H9 (cell line): ENCODE data around the gene IFNL2. TPM values are rescaled to one million over a fixed set of nuclear protein-coding genes. Genes with fewer than 3 reads are reported as not detected.
A peak's percentile ranks its signal among the peaks of the same experiment; 100 is the strongest.

Experiments
- DNase-seq: peaks from one replicate; pipeline ENCODE4 v3.0.0-alpha.2; 2017
- H2AFZ ChIP-seq: one replicate; pipeline ENCODE4 v1.6.1; 2013; ENCODE audit warnings: mild to moderate bottlenecking, low read length, control low read depth, moderate library complexity
- H2AK5ac ChIP-seq: 2 replicates; pipeline ENCODE4 v1.6.1; 2013; ENCODE audit warnings: low read length, control low read depth, mixed read lengths; ENCODE audit not compliant: insufficient read length
- H2BK120ac ChIP-seq: one replicate; pipeline ENCODE4 v1.6.1; 2013; ENCODE audit warnings: low read depth, mild to moderate bottlenecking, low read length, control low read depth, inconsistent platforms; ENCODE audit not compliant: poor library complexity, severe bottlenecking
- H2BK12ac ChIP-seq: 2 replicates; pipeline ENCODE4 v1.6.1; 2013; ENCODE audit warnings: low read length, control low read depth, mixed read lengths, low read depth; ENCODE audit not compliant: insufficient read length
- H2BK15ac ChIP-seq: 2 replicates; pipeline ENCODE4 v1.6.1; 2013; ENCODE audit warnings: low read depth, low read length, control low read depth
- H2BK20ac ChIP-seq: one replicate; pipeline ENCODE4 v1.6.1; 2013; ENCODE audit warnings: low read depth, mild to moderate bottlenecking, low read length, control low read depth, inconsistent platforms; ENCODE audit not compliant: poor library complexity, severe bottlenecking
- H2BK5ac ChIP-seq: 2 replicates; pipeline ENCODE4 v1.6.1; 2013; ENCODE audit warnings: low read length, control low read depth, mixed read lengths; ENCODE audit not compliant: insufficient read length
- H3K14ac ChIP-seq: 2 replicates; pipeline ENCODE4 v1.6.1; 2013; ENCODE audit warnings: low read length, control low read depth; ENCODE audit not compliant: insufficient read depth
- H3K18ac ChIP-seq: 2 replicates; pipeline ENCODE4 v1.6.1; 2013; ENCODE audit warnings: low read depth, mild to moderate bottlenecking, mixed read lengths, low read length, control low read depth; ENCODE audit not compliant: insufficient read length
- H3K23ac ChIP-seq: 2 replicates; pipeline ENCODE4 v1.6.1; 2013; ENCODE audit warnings: low read length, control low read depth, mixed read lengths, low read depth; ENCODE audit not compliant: insufficient read length
- H3K23me2 ChIP-seq: 2 replicates; pipeline ENCODE4 v1.6.1; 2013; ENCODE audit warnings: low read depth, mild to moderate bottlenecking, mixed read lengths, low read length, control low read depth; ENCODE audit not compliant: insufficient read length, poor library complexity, severe bottlenecking
- H3K27ac ChIP-seq: 2 replicates; pipeline ENCODE4 v1.5.1; 2013; ENCODE audit warnings: low read length, control low read depth, mixed read lengths, low read depth; ENCODE audit not compliant: insufficient read length
- H3K27me3 ChIP-seq: 2 replicates; pipeline ENCODE4 v1.6.1; 2013; ENCODE audit warnings: low read length, control low read depth, inconsistent platforms; ENCODE audit not compliant: insufficient read depth
- H3K4ac ChIP-seq: 2 replicates; pipeline ENCODE4 v1.6.1; 2013; ENCODE audit warnings: low read depth, mild to moderate bottlenecking, control low read depth, inconsistent platforms, low read length, moderate library complexity
- H3K4me1 ChIP-seq: 2 replicates; pipeline ENCODE4 v1.6.1; 2013; ENCODE audit warnings: low read length, control low read depth, inconsistent platforms; ENCODE audit not compliant: insufficient read depth
- H3K4me2 ChIP-seq: 2 replicates; pipeline ENCODE4 v1.6.1; 2013; ENCODE audit warnings: low read length, control low read depth, mixed read lengths; ENCODE audit not compliant: insufficient read length, insufficient read depth
- H3K56ac ChIP-seq: 2 replicates; pipeline ENCODE4 v1.6.1; 2013; ENCODE audit warnings: low read depth, mild to moderate bottlenecking, mixed read lengths, low read length, control low read depth; ENCODE audit not compliant: insufficient read length
- H3K79me1 ChIP-seq: 2 replicates; pipeline ENCODE4 v1.6.1; 2013; ENCODE audit warnings: low read depth, mild to moderate bottlenecking, moderate library complexity, low read length, control low read depth, inconsistent platforms; ENCODE audit not compliant: insufficient read depth, poor library complexity, severe bottlenecking
- H3K79me2 ChIP-seq: 2 replicates; pipeline ENCODE4 v1.6.1; 2013; ENCODE audit warnings: low read length, control low read depth, inconsistent platforms; ENCODE audit not compliant: insufficient read depth
- H3K9ac ChIP-seq: 2 replicates; pipeline ENCODE4 v1.6.1; 2013; ENCODE audit warnings: low read length, control low read depth, mixed read lengths; ENCODE audit not compliant: insufficient read length; ENCODE audit errors: extremely low read depth
- H3K9me3 ChIP-seq: one replicate; pipeline ENCODE4 v1.6.1; 2013; ENCODE audit warnings: low read depth, low read length, inconsistent platforms; ENCODE audit not compliant: control insufficient read depth
- H3T11ph ChIP-seq: one replicate; pipeline ENCODE4 v1.6.1; 2013; ENCODE audit warnings: mild to moderate bottlenecking, low read length, control low read depth, inconsistent platforms
- H4K20me1 ChIP-seq: one replicate; pipeline ENCODE4 v1.6.1; 2013; ENCODE audit not compliant: control insufficient read depth, insufficient read length, insufficient read depth
- H4K5ac ChIP-seq: 2 replicates; pipeline ENCODE4 v1.6.1; 2013; ENCODE audit warnings: low read depth, mild to moderate bottlenecking, mixed read lengths, low read length, control low read depth; ENCODE audit not compliant: insufficient read length
- H4K8ac ChIP-seq: replicated peaks from 2 replicates; pipeline ENCODE4 v1.6.1; 2013; ENCODE audit warnings: low read length, control low read depth, mixed read lengths, low read depth; ENCODE audit not compliant: insufficient read length
- H4K91ac ChIP-seq: 2 replicates; pipeline ENCODE4 v1.6.1; 2013; ENCODE audit warnings: low read depth, mild to moderate bottlenecking, moderate library complexity, mixed read lengths, low read length, control low read depth; ENCODE audit not compliant: insufficient read length
- H3K27ac Mint-ChIP-seq, 3 experiments: 2 replicates in 2 of 3; 3 replicates in 1 of 3; pipeline ENCODE4 v1.8.0; 2020 to 2021; ENCODE audit warnings: mixed read lengths in 3 of 3, mild to moderate bottlenecking in 1 of 3, moderate library complexity in 1 of 3
- H3K27me3 Mint-ChIP-seq: 2 replicates; pipeline ENCODE4 v1.8.0; 2021; ENCODE audit warnings: low read depth, mild to moderate bottlenecking, moderate library complexity, mixed read lengths
- H3K36me3 Mint-ChIP-seq, 3 experiments: 2 replicates in 2 of 3; 3 replicates in 1 of 3; pipeline ENCODE4 v1.8.0; 2020 to 2021; ENCODE audit warnings: low read depth in 3 of 3, mixed read lengths in 3 of 3; ENCODE audit not compliant: insufficient read depth in 1 of 3
- H3K4me1 Mint-ChIP-seq, 2 experiments: 2 replicates each; pipeline ENCODE4 v1.8.0; 2020; ENCODE audit warnings: mixed read lengths in 2 of 2
- H3K4me3 Mint-ChIP-seq, 2 experiments: 2 replicates in 1 of 2; 3 replicates in 1 of 2; pipeline ENCODE4 v1.8.0; 2020 to 2021; ENCODE audit warnings: mild to moderate bottlenecking in 2 of 2, mixed read lengths in 2 of 2, moderate library complexity in 1 of 2
- H3K9me3 Mint-ChIP-seq, 2 experiments: 2 replicates in 1 of 2; 3 replicates in 1 of 2; pipeline ENCODE4 v1.8.0; 2020; ENCODE audit warnings: mild to moderate bottlenecking in 2 of 2, mixed read lengths in 2 of 2, moderate library complexity in 1 of 2
- whole genome bisulfite sequencing: extraction: QIAGEN DNeasy Blood & Tissue Kit; methylation state at CpG from one replicate; pipeline ENCODE4 v1.1.7; 2013; ENCODE audit warnings: missing lambda C conversion rate, low lambda C conversion rate, mixed read lengths; ENCODE audit not compliant: insufficient read length; ENCODE audit errors: extremely low coverage; 5-methylcytosine and 5-hydroxymethylcytosine counted together
- total RNA-seq: library from RNA; stranded (reverse); gene quantifications from 2 replicates; pipeline ENCODE4 v1.2.1, GENCODE V29; 2021
- TF ChIP-seq, protein P1 (sequence below): fragments of 200-600 bp; sonication (generic); conservative IDR thresholded peaks from 3 replicates; pipeline ENCODE4 v1.8.0; 2021; ENCODE audit warnings: antibody characterized with exemption, mild to moderate bottlenecking

Gene IFNL2
- total RNA-seq, 1 experiment from 2014 or later = not detected

DNA sequence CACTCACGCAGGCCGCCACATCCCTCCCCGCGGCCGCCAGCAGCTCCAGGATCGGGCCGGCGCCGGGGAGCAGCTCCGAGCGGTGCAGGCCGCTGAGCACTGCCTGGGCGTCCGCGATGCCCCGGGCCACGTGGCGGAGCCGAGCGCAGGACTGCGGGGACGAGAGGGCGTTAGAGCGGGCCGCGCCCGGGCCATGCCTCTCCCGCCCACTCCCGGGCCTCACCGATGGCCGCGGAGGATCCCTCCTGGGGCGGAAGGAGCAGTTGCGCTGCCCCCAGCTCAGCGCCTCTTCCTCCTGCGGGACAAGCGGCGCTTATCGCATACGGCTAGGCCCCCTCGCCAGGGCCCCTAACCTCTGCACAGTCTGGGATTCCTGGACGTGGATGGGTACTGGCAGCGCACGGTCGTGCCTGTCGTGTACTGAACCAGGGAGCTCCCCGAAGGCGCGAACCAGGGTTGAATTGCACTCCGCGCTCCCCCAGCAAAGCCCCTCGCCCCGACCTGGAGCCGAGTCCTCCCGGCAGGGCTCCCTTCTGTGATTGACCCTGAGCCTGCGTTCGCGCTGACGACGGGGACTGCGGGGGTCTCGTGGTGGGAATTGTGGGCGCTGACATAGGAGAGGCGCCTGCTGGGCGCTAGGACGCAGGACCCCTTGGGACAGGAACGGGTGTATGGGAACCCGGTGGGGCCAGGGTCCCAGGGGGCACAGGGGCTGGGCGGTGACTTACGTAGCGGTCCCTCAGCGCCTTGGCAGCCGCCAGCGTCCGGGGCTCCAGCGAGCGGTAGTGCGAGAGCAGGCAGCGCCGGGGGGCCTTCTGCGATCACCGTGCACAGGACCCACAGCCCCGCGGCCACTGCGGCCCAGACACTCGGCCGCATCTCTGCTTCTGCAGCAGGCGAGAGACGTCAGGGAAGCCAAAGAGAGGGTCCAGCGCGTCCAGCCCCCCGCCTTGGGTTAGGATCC, 20.2 kb upstream of the IFNL2 start:
- H2AFZ ChIP-seq = no peak overlapping the region
- H3K79me1 ChIP-seq = no peaks in the 10 kb centered on the region
- H3K9me3 ChIP-seq = no peaks in the 10 kb centered on the region
- H3K4me3 Mint-ChIP-seq = peak overlapping the region; percentile 19 to 68
- H3T11ph ChIP-seq = no peak overlapping the region
- H3K18ac ChIP-seq = no peak overlapping the region
- no peak overlapping the region for H3K27ac ChIP-seq
- H3K9me3 Mint-ChIP-seq = no peaks in the 10 kb centered on the region
- H3K4me2 ChIP-seq = peak overlapping the region; percentile 38
- H3K23ac ChIP-seq = no peak overlapping the region
- H3K14ac ChIP-seq = no peak overlapping the region
- H3K4ac ChIP-seq = no peak overlapping the region
- H4K91ac ChIP-seq = no peak overlapping the region
- H3K4me1 Mint-ChIP-seq = peaks cover 2 to 3% of the 10 kb centered on the region in 2 experiments; a peak in 2 of 4 replicates
- H2BK120ac ChIP-seq = no peak overlapping the region
- H3K79me2 ChIP-seq = no peaks in the 10 kb centered on the region
- no peak overlapping the region for H2BK15ac ChIP-seq
- no peak overlapping the region for H4K5ac ChIP-seq
- H3K27me3 ChIP-seq = peaks cover 35% of the 10 kb centered on the region; the same call in 1 of the 2 replicates
- H3K27me3 Mint-ChIP-seq = peaks cover 88% of the 10 kb centered on the region
- H4K20me1 ChIP-seq = no peaks in the 10 kb centered on the region
- WGBS = no CpG with 5 or more reads among the region's 92 CpGs
- peaks cover 9% of the 10 kb centered on the region for H3K23me2 ChIP-seq
- no peak overlapping the region for H2BK5ac ChIP-seq
- no peak overlapping the region for H2BK20ac ChIP-seq
- TF ChIP-seq, protein P1, sequence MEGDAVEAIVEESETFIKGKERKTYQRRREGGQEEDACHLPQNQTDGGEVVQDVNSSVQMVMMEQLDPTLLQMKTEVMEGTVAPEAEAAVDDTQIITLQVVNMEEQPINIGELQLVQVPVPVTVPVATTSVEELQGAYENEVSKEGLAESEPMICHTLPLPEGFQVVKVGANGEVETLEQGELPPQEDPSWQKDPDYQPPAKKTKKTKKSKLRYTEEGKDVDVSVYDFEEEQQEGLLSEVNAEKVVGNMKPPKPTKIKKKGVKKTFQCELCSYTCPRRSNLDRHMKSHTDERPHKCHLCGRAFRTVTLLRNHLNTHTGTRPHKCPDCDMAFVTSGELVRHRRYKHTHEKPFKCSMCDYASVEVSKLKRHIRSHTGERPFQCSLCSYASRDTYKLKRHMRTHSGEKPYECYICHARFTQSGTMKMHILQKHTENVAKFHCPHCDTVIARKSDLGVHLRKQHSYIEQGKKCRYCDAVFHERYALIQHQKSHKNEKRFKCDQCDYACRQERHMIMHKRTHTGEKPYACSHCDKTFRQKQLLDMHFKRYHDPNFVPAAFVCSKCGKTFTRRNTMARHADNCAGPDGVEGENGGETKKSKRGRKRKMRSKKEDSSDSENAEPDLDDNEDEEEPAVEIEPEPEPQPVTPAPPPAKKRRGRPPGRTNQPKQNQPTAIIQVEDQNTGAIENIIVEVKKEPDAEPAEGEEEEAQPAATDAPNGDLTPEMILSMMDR = no peak
- H3K9ac ChIP-seq = no peak overlapping the region
- peak; percentile 46 for DNase-seq
- no peak overlapping the region for H4K8ac ChIP-seq
- no peak overlapping the region for H2BK12ac ChIP-seq
- no peaks in the 10 kb centered on the region for H3K4me1 ChIP-seq
- no peak overlapping the region for H3K27ac Mint-ChIP-seq
- H3K56ac ChIP-seq = no peak overlapping the region
- no peaks in the 10 kb centered on the region for H3K36me3 Mint-ChIP-seq
- no peak overlapping the region for H2AK5ac ChIP-seq
